ENCODE results near the gene FRMD1. TPM values are rescaled to one million over a fixed set of nuclear protein-coding genes. Genes with fewer than 3 reads are reported as not detected.
A peak's percentile ranks its signal among the peaks of the same experiment; 100 is the strongest.

FRMD1 gene
- total RNA-seq = under 1 TPM; 0.18 to 0.79 TPM
- long read RNA-seq = 0 reads

DNA sequence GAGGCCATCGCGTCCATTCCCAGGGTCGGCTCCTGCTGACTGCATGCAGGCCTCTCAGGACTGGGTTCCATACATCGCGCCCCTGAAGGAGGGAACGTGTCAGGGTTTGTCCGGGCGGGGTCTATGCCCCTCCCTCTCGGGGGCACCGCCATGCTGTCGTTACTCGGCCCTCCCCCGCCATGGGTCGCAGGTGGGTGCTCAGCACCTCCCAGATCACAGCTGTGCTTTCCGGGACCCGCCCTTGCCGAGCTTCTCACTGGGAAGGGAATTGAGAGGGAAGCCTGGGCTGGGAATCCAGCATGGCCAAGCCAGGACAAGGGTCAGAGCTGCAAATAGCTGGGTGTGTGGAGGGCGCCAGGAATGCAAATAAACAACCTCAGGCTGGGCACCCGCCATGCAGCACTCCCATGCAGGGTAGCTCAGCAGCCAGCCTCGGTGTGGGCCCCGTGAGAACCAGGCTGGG, at the start of gene FRMD1:
Gene FRMD1, minus strand, starts transcription at position 270 of the 463 bp plus-strand sequence. Its CDS starts 118 bp downstream, at position 152.
- ATAC-seq = peak; percentile 8 to 32
- DNase-seq = no peak

DNA sequence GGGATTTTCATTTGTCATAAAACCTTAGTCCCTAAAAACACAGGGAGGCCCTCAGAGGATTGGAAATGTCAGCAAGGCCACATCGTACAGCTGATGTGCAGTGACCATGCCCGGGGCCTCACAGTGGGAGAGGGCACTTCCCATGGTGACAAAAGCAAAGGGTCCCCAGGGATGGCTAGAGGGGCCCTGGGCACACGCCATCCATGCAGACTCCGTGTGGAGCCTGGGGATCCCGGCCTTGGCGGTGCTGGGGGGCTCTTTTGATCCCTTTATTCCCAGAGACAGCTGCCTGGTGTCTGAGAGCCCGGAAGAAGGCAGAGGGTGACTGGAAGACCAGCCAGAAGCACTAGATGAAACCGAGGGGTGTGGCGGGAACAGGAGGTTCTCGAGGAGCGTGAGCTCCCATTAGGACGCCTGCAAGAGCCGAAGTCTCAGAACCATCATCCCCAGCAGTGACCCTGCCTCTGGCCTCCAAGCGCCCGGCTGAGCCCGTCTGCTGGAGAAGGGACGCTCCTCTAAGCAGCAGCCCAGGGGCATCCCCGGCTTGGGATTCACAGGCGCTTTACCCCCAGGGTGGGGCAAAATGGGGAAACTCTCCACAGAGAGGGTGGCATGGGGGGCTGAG, 49.1 kb upstream of the FRMD1 start:
- no peak for DNase-seq
- intact Hi-C loops (cut with DNase I) = no loop called here
- no peak for ATAC-seq

More for the DNA sequence above, at the start of gene FRMD1:
- intact Hi-C loops (cut with DNase I) = no loop called here

DNA sequence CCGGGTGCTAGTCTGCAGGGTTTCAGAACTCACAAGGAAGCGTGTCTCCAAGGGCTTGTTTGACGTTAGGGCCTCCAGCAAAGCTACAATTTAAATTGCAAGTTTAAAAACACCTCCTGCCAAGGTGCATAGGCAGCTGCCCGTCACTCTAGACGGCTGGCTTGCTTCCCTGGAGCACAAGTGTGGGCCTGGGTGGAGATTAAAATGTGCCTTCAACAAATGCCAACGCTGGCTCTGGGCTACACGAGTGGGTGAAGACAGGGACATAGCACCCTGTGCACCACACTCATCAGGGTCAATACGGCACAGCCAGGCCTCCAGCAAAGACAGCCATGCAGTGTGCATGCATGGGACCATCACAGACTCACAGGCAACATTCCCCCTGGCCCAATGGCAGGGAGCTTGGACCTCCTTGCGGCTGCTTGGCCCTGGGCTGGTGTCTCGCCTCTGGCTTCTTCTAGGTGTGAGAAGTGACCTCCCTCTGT, 48.4 kb upstream of the FRMD1 start:
- peak in 1 of 2 donors; percentile 41 for ATAC-seq
- no peak for DNase-seq
- intact Hi-C loops (cut with DNase I) = no loop called here

DNA sequence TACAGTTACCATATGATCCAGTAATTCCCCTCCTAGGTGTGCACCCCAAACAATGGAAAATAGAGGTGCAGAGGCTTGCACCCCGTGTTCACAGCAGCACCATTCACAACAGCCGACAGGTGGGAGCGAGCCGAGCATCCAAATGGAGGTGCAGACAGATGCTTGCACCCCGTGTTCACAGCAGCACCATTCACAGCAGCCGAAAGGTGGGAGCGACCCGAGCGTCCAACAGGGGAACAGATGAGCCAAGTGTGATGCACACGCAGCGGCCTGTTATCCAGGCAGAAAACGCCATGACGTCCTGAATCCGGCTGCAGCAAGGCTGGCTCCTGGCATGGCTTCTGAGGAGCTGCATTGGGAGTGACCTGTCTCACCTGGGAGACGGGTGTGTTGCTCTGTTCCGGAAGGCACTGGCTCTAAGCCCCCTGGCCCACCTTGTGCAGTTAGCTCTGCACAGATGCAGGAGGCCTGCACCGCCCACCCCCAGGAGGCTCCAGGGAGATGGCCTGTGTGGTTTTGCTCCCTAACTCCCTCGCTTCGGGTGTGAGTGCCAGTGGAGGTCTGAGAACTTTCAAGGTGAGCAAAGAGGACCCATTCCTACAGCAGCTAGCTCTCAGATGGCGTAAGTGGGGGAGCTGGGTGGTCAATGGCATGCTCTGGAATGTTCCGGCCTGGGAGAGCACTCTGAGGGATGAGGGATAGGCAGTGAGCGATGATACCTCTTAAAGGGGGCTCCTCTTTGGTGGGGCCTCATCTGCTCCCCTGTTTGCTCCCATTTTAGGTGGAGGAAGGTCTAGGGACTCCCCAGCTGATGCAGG, 47.8 kb upstream of the FRMD1 start:
- no peak for ATAC-seq
- intact Hi-C loops (cut with DNase I) = no loop called here
- DNase-seq = no peak

DNA sequence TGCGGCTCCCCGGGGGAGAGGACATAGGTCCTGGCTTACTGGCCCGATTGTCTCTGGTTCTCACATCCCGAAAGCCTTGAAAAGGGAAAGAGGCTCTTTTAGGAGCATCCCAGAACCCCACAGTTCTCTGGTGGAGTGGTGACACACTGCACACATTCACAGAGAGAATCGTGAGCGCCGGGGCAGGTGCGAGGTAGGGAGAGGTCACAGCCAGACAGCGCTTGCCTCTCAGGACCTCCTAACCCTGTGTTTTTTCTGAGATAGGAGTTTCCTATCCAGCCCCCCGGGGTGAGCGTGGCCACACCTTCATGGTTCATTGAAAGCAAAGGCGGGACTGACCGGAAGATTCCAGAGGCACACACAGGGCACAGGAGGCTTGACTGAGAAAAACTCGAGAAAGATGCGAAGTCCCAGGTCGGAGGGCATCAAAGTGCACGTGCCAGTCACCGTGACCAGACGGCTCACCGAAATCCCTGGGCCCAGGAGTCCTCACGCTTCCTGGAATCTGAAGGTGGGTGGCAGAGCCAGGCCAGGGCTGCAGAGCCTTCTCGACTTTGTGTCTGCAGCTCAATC, 46.5 kb upstream of the FRMD1 start:
- ATAC-seq = no peak
- no peak for DNase-seq
- intact Hi-C loops (cut with DNase I) = no loop called here

DNA sequence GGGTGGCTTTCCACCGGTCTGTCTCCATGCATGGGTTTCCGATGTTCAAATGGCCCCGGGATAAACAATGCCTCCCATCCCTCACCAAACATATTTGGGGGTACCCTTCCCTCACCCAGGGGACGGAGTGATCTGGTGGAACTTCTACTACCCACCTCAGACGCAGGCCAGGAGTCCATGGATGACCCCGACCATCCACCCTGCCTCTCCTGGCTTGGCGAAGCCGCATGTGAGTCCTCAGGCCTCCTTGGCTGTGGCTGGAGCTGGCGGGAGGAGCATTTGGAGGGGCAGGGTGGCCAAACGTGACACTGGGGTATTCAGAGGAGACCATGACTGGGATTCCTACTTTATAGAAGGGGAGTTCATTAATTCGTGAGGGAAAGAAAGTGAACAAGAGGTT, 45.9 kb upstream of the FRMD1 start:
- intact Hi-C loops (cut with DNase I) = no loop called here
- no peak for ATAC-seq
- DNase-seq = no peak

DNA sequence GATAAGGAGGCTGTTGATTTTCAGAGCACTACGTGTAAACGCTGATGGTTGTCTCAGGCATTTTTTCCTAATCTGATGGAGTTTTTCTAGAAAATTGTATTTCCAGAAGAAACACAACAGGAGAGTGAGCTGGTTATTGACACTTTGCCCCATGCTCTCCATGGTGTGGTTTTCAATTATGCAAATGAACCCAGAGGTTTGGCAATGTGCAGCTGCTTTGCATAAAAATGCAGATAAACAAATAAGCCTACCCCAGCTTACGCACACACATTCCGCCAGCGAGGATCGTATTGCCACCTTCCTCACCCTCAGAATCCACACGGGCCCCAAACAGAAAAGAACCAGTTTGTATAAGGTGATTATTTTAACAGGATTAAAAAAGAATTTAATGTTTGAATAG, 45.1 kb upstream of the FRMD1 start:
- intact Hi-C loops (cut with DNase I) = no loop called here
- DNase-seq (no peak), ATAC-seq (no peak)

DNA sequence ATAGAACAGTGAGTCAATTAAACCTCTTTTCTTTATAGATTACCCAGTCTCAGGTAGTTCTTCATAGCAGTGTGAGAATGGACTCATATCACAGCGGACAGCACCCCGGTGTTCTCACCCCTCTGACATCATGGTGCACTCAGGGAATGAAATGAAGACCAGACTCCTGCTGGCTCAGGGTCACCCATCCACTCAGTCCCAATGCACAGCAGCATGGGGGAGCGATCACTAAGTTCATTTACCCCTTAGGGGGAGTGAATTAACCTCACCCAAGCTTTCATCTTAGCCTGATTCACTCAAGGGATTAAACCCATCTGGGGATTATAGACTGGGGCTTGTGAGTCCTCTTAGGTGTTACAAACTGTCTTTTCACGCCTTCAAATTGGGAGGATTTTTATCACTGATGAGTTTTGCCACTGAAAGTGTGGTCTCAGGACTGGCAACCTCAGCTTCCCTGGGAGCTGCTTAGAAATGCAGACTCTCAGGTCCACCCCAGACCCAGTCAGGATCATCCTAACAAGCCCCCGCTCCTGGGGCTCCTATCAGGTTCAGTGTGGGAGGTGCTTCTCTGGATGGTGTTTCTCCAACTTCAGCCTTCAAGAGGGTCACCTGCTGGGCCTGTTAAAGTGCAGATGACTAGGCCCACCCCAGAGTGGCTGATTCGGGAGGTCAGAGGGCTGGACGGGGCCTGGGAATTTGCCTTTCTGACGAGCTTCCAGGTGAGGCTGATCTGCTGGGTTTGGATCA, 44.3 kb upstream of the FRMD1 start:
- DNase-seq = no peak
- intact Hi-C loops (cut with DNase I) = no loop called here

DNA sequence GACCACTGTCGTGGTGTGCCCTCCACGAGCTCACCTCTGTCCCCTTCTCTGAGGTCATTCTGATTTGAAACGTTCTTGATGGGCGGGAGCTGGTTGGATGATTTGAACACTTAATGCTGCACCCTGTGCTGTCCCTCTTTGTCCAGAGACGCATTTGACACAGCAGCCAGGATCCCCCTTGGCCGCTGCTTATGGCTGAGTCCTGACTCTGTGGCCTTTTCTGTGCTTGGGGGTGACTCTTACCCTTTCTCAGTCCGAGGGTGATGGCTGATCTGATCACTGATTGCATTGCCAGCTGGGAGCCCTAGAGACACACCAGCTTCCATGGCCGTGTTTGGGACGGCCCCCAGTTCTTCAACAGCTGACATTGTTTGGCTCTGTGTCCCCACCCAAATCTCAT, 43.5 kb upstream of the FRMD1 start:
- intact Hi-C loops (cut with DNase I) = no loop called here
- ATAC-seq (no peak), DNase-seq (no peak)

More for the DNA sequence above, 44.3 kb upstream of the FRMD1 start:
- no peak for ATAC-seq

DNA sequence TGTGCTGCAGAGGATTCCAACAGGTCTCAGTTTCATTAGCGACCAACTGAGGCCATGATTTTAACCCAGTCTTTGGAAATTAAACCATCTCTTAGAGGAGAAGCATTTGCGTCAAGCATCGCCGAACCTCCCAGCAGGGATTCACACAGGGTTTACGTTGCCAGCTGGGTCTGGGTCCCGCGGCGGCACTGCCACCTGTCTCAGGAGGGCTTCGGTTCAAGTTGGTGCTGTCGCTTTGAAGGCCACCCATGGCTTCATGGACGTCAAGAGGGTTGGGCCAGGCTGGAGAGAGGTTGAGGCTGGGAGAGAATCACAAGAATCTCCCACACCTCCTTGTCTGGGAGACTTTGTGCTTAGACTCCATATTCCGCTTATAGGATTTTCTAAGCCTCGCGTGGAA, 43.0 kb upstream of the FRMD1 start:
- intact Hi-C loops (cut with DNase I) = no loop called here

DNA sequence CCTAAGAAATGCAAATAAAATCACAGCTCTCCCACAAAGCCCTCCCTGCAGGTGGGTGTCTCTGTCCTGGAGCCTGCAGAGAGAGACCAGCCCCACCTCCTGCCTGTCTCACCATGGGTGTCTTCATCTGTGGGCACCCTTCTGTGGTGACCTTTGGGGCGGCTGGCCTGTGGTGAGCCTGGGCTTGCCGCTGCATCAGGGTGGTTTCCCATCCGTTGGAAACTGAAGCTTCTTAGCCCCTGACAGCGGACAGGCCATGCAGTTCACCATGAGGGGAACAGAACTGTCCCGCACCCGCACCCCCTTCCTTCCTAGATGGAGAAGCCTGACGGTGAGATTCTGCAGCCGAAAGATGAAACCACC, 42.3 kb upstream of the FRMD1 start:
- no peak for ATAC-seq
- intact Hi-C loops (cut with DNase I) = no loop called here
- DNase-seq = no peak

More for the DNA sequence above, 43.0 kb upstream of the FRMD1 start:
- ATAC-seq (no peak), DNase-seq (no peak)

DNA sequence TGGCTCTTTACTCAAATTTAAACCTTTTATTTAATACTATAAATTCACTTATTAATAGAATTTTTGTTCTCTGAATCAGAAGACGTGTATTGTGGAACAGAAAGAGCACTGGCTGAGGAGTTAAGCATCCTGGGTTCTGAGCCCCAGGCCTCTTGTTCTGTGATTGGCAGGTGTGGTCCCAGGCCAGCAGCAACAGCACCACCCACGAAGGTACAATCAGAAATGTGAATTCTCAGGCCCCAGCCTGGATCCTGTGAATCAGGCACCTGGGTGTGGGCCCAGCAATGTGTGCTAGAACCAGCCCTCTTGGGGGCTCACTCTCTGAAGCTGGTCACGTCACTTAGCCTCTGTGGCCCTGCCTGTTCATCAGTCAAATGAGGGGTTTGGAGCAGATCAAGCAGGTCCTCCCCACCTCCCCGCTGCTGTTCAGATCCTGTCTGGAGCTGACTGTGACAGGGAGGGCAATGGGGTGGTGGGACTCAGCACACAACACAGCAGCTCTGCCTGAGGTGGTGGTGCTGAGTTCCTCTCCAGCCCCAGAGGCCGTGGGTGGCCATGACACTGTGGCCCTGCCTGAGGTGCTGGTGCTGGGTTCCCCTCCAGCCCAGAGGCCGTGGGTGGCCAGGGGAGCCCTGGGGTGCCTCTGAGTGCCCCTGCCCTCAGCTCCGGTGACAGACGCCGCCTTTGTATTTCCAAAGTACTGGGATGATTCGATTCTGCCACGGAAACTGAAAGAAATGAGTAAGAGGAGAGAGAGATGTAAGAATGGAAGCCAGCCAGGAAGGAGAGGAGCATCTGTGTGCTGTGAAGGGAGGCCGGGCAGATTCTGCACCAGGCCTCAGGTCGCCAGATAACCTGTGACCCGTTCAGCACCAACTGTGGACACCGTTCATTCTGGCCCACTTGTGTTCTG, 41.6 kb upstream of the FRMD1 start:
- DNase-seq (no peak), ATAC-seq (no peak)
- intact Hi-C loops (cut with DNase I) = no loop called here

DNA sequence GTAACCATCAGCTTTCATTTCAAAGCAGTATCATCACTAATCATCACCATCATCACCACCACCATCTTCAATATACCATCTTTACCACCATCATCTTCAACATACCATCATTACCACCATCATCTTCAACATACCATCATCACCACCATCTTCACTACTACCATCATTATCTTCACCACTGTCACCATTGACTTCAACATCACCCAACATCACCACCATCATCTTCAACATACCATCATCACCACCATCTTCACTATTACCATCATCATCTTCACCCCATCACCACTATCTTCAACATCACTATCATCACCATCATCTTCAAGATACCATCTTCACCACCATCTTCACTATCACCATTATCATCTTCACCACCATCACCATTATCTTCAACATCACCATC, 40.5 kb upstream of the FRMD1 start:
- intact Hi-C loops (cut with DNase I) = loop anchor here in 1 of 2 donors (10.0 kb wide), 1 partner anchor 215 kb away; no protein-coding TSS in a partner anchor
- no peak for DNase-seq
- no peak for ATAC-seq

DNA sequence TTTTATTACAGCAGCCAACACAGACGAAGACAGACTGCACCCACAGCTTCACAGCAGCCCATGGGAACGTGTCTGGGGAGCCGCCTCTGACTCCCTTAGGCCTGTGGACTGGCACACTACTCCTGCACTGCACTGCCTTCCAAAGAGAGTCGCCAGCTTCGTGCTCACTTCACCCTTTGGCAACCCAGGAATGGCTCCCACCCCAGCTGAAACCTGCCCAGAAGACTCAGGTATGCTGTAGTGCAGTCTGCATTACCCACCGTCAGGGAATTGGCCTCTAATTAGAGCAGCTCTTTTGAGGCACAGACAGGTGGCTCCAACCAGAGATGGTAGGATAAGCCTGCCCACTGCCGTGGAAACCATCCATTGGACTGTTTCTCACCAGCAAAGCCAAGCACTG, 39.9 kb upstream of the FRMD1 start:
- intact Hi-C loops (cut with DNase I) = loop anchor here in 1 of 2 donors (10.0 kb wide), 1 partner anchor 214 kb away; no protein-coding TSS in a partner anchor
- no peak for DNase-seq
- ATAC-seq = no peak

DNA sequence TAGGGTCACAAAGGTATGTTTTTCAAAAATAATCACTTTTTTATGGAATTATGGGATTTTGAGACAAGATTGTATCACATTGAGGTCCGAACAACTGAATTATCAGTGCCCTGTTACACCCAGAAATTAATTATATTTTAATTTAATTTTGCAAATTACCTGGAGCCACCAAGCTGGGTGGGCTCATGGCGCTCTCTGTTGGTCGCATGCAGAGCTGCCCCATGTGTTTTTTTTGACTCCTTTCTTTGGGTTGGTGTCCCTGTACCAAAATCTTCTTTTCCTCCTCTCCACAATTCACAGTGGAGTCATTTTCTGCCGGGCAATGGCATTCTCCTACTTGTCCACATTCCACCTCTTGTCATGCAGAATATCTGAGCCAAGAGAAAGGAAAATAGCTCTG, 38.9 kb upstream of the FRMD1 start:
- DNase-seq (no peak), ATAC-seq (no peak)
- intact Hi-C loops (cut with DNase I) = loop anchor here in 1 of 2 donors (10.0 kb wide), 1 partner anchor 213 kb away; no protein-coding TSS in a partner anchor

DNA sequence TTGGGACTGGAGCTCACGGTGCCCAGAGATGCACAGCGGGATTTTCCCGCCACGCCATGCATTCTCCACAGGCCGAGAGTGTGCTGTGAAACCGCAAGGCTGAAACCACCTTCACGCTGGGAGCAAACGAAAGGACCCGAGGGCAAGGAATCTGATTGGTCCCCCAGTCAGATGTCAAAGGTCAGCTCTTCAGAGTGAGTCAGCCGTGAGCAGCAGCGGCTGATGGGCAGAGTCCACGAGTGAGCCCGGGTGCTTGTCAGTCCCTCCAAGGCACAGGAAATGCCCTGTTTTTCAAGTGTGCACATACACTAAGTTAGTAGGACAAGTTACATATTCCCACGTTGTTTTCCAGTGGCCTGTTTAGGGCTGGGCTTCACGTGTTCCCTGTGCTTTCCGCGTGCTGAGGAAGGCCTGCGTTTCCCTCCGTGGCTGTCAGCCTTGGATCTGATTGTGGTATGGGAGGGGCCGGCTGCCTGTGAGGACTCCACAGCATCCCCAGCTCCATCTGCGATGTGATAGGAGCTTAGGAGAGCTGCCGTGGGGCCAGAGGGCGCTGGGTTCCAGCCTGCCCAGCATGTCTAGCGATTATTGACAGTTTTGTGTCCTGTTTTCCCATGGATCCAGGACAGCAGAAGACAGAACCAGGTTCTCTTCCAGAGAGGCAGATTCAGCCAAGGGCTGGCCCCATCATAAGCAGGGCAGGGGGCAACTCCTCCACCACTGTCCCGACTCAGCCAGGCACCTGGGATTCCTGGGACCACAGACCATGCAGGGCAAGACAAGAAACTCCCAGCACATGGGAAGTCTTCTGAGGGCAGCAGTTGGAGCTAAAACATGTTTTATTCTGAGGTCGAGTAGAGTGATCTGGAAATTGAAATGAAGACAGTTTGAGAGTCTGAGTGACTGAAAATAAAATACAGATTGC, 38.2 kb upstream of the FRMD1 start:
- no peak for DNase-seq
- intact Hi-C loops (cut with DNase I) = loop anchor here in 1 of 2 donors (10.0 kb wide), 1 partner anchor 212 kb away; no protein-coding TSS in a partner anchor
- ATAC-seq = no peak

DNA sequence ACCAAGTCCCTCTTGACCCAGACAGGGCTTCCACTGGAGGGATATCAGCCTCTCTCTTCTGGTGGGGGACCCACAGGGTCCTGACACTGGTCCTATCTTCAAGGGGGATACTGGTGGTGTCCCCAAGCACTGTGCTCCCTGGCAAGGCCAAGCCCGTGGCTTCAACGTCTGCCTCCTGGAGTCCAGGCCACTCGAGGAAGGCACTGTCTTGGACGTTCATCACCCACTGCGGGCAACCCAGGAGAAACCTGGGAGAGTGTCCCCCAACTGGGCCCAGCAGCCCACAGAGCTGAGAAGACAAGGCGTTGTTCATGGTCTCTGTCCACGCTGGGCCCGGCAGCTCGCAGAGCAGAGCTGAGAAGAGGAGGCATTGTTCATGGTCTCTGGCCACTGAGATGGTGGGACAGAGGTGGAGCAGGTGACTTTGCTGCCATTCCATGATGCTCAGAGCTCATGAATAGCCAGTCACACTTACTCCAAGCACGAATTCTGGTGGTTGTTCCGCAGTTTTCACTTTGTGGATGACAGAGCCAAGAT, 37.5 kb upstream of the FRMD1 start:
- ATAC-seq (no peak), DNase-seq (no peak)
- intact Hi-C loops (cut with DNase I) = loop anchor here in 1 of 2 donors (10.0 kb wide), 1 partner anchor 212 kb away; no protein-coding TSS in a partner anchor

All from left cardiac atrium (tissue), 4 donors.